IMR-90 (cell line): Measurements from ENCODE around the gene GP5. TPM values are rescaled to one million over a fixed set of nuclear protein-coding genes. Genes with fewer than 3 reads are reported as not detected.

Experiments
- ATAC-seq: fragments of 200-7000 bp; cut with Tn5 transposase; 2 replicates; pipeline ENCODE4 v1.9.1; 2020; ENCODE audit warnings: low read depth, mild to moderate bottlenecking, moderate library complexity
- BruUV-seq: library from RNA; stranded (reverse); fragments of 400-500 nt; replicated peaks from 2 replicates; lab custom pipeline; 2021; lab: Mats Ljungman, UMichigan
- CTCF ChIA-PET: fragments of 300-600 bp; formaldehyde crosslinking; extraction: SDS; loops from one replicate; lab custom pipeline; 2021; ENCODE audit warnings: antibody characterized with exemption; lab: Yijun Ruan, JAX
- POLR2A ChIA-PET: fragments of 300-600 bp; sonication (Branson Sonifier 250); formaldehyde crosslinking; loops from one replicate; lab custom pipeline; 2022; ENCODE audit warnings: antibody characterized with exemption; ENCODE audit not compliant: unreplicated experiment; lab: Charles Lee
- DNase-seq: peaks from one replicate; pipeline ENCODE4 v3.0.0; 2013
- H2AFZ ChIP-seq: replicated peaks from 2 replicates; pipeline ENCODE3; 2013; ENCODE audit warnings: low read length, mild to moderate bottlenecking; ENCODE audit not compliant: poor library complexity
- H2AK5ac ChIP-seq: 2 replicates; pipeline ENCODE4 v1.6.1; 2013; ENCODE audit warnings: low read depth, low read length, inconsistent platforms
- H2AK9ac ChIP-seq: replicated peaks from 2 replicates; pipeline ENCODE3; 2013; ENCODE audit warnings: mild to moderate bottlenecking, low read depth, low read length, moderate library complexity; ENCODE audit not compliant: poor library complexity
- H2BK120ac ChIP-seq: 2 replicates; pipeline ENCODE4 v1.6.1; 2013; ENCODE audit warnings: low read depth, low read length, inconsistent platforms
- H2BK15ac ChIP-seq: 3 replicates; pipeline ENCODE4 v1.6.1; 2013; ENCODE audit warnings: low read depth, low read length, inconsistent platforms
- H2BK20ac ChIP-seq: 2 replicates; pipeline ENCODE4 v1.6.1; 2013; ENCODE audit warnings: low read depth, mild to moderate bottlenecking, inconsistent platforms, low read length, moderate library complexity
- H2BK5ac ChIP-seq: 2 replicates; pipeline ENCODE4 v1.6.1; 2013; ENCODE audit warnings: mild to moderate bottlenecking, low read depth, low read length, inconsistent platforms; ENCODE audit not compliant: poor library complexity, severe bottlenecking
- H3K14ac ChIP-seq: replicated peaks from 2 replicates; pipeline ENCODE4 v1.6.1; 2013; ENCODE audit warnings: low read depth, low read length, inconsistent platforms
- H3K18ac ChIP-seq: 2 replicates; pipeline ENCODE4 v1.6.1; 2013; ENCODE audit warnings: low read depth, low read length, control low read depth
- H3K23ac ChIP-seq: 2 replicates; pipeline ENCODE4 v1.6.1; 2013; ENCODE audit warnings: low read depth, low read length, inconsistent platforms
- H3K27ac ChIP-seq: 2 replicates; pipeline ENCODE4 v1.5.1; 2013; ENCODE audit warnings: mild to moderate bottlenecking, control low read depth, low read length; ENCODE audit not compliant: insufficient read depth
- H3K27me3 ChIP-seq: 2 replicates; pipeline ENCODE4 v1.6.1; 2013; ENCODE audit warnings: low read length; ENCODE audit not compliant: control insufficient read depth, insufficient read depth
- H3K36me3 ChIP-seq: 2 replicates; pipeline ENCODE4 v1.6.1; 2013; ENCODE audit warnings: low read length, mixed read lengths; ENCODE audit not compliant: control insufficient read depth, insufficient read depth
- H3K4ac ChIP-seq: 2 replicates; pipeline ENCODE4 v1.6.1; 2013; ENCODE audit warnings: low read depth, low read length, inconsistent platforms
- H3K4me1 ChIP-seq: 2 replicates; pipeline ENCODE4 v1.6.1; 2013; ENCODE audit warnings: low read length, mixed read lengths; ENCODE audit not compliant: control insufficient read depth, insufficient read depth
- H3K4me2 ChIP-seq: 2 replicates; pipeline ENCODE4 v1.6.1; 2013; ENCODE audit warnings: low read depth, mild to moderate bottlenecking, control low read depth, low read length, moderate library complexity
- H3K4me3 ChIP-seq: 2 replicates; pipeline ENCODE4 v1.5.1; 2013; ENCODE audit warnings: low read depth, mild to moderate bottlenecking, control low read depth, low read length, moderate library complexity; ENCODE audit not compliant: insufficient read depth
- H3K56ac ChIP-seq: 2 replicates; pipeline ENCODE4 v1.6.1; 2013; ENCODE audit warnings: low read length, inconsistent platforms; ENCODE audit not compliant: insufficient read depth; ENCODE audit errors: extremely low read depth
- H3K79me1 ChIP-seq, 2 experiments: 2 replicates each; pipeline ENCODE4 v1.6.1; 2013; ENCODE audit warnings: low read length in 2 of 2, inconsistent platforms in 1 of 2, low read depth in 1 of 2
- H3K9ac ChIP-seq: 2 replicates; pipeline ENCODE4 v1.6.1; 2013; ENCODE audit warnings: low read depth, low read length, control low read depth
- H3K9me1 ChIP-seq: 2 replicates; pipeline ENCODE4 v1.6.1; 2013; ENCODE audit warnings: low read length, inconsistent platforms; ENCODE audit not compliant: insufficient read depth
- H3K9me3 ChIP-seq: 2 replicates; pipeline ENCODE4 v1.6.1; 2013; ENCODE audit warnings: low read length; ENCODE audit not compliant: control insufficient read depth, insufficient read depth
- H4K20me1 ChIP-seq: 2 replicates; pipeline ENCODE4 v1.6.1; 2013; ENCODE audit warnings: low read length, inconsistent platforms; ENCODE audit not compliant: insufficient read depth
- H4K5ac ChIP-seq: 2 replicates; pipeline ENCODE4 v1.6.1; 2013; ENCODE audit warnings: mild to moderate bottlenecking, low read depth, low read length, control low read depth
- H4K8ac ChIP-seq, 2 experiments: 2 replicates each; pipeline ENCODE4 v1.6.1; 2013; ENCODE audit warnings: low read depth in 2 of 2, low read length in 2 of 2, control low read depth in 1 of 2, inconsistent platforms in 1 of 2
- H4K91ac ChIP-seq: 2 replicates; pipeline ENCODE4 v1.6.1; 2013; ENCODE audit warnings: low read depth, low read length, inconsistent platforms; ENCODE audit not compliant: insufficient read depth
- BHLHE40 ChIP-seq: fragments of 150-350 bp; IDR thresholded peaks from 2 replicates; pipeline ENCODE4 v1.6.1; 2016; ENCODE audit warnings: mild to moderate bottlenecking, low read depth, low read length
- CEBPB ChIP-seq: IDR thresholded peaks from 2 replicates; pipeline ENCODE4 v1.6.1; 2012; ENCODE audit warnings: low read depth, low read length, improper control_type of control experiment
- MAZ ChIP-seq: IDR thresholded peaks from 2 replicates; pipeline ENCODE4 v1.6.1; 2012; ENCODE audit warnings: low read depth, mild to moderate bottlenecking, low read length, improper control_type of control experiment, moderate library complexity, borderline replicate concordance
- MXI1 ChIP-seq: IDR thresholded peaks from 2 replicates; pipeline ENCODE4 v1.6.1; 2012; ENCODE audit warnings: low read depth, mild to moderate bottlenecking, low read length, moderate library complexity, borderline replicate concordance
- NFE2L2 ChIP-seq: fragments of 150-350 bp; IDR thresholded peaks from 2 replicates; pipeline ENCODE4 v1.6.1; 2016; ENCODE audit warnings: low read depth, mild to moderate bottlenecking, low read length
- RCOR1 ChIP-seq: IDR thresholded peaks from 2 replicates; pipeline ENCODE4 v1.6.1; 2012; ENCODE audit warnings: mild to moderate bottlenecking, low read length, improper control_type of control experiment; ENCODE audit not compliant: insufficient replicate concordance
- WGBS, 2 experiments: methylation state at CpG; one replicate each; pipeline versions ENCODE4 v1.1.5 to v1.1.7; 2013; ENCODE audit warnings: missing lambda C conversion rate in 2 of 2; ENCODE audit not compliant: insufficient read length in 1 of 2; ENCODE audit errors: extremely low coverage in 2 of 2; 5-methylcytosine and 5-hydroxymethylcytosine counted together
- dilution Hi-C: fragments of 300-500 bp; cut with HindIII; formaldehyde crosslinking; loops from one replicate; pipeline ENCODE4 v1.14.3; 2018; ENCODE audit warnings: low sequenced_read_pairs; ENCODE audit not compliant: unreplicated experiment
- in situ Hi-C: fragments of 300-500 bp; cut with MboI; formaldehyde crosslinking; loops from 3 replicates; pipeline ENCODE4 v1.14.3; 2019; ENCODE audit warnings: low sequenced_read_pairs, inconsistent platforms, mixed read lengths
- intact Hi-C: fragments of 100-400 bp; cut with micrococcal nuclease; formaldehyde crosslinking; loops from 2 replicates; pipeline ENCODE4 v1.10.0; 2022
- polyA plus RNA-seq, 3 experiments: library from polyadenylated mRNA; depleted of rRNA; stranded (reverse); fragments of >200 nt; gene quantifications; 2 replicates each; pipeline ENCODE4 v1.2.3, GENCODE V29; 2012; ENCODE audit warnings: low replicate concordance in 1 of 3
- total RNA-seq: library from RNA; depleted of rRNA; stranded (reverse); fragments of >200 nt; gene quantifications from 2 replicates; pipeline ENCODE4 v1.2.3, GENCODE V29; 2012

Gene GP5
- total and polyA plus RNA-seq, 2 of the 4 experiments (the other 2 are of a cell fraction): under 0.01 to 0.12 TPM

- H4K20me1 ChIP-seq: no peaks in the 10 kb centered on the region
- no peak overlapping the region for H3K4me3 ChIP-seq
- H2BK5ac ChIP-seq: no peak overlapping the region
- H3K9ac ChIP-seq: no peak overlapping the region
- DNase-seq (no peak), ATAC-seq (no peak)
- in situ Hi-C loops (no loop called here), intact Hi-C loops (no loop called here), dilution Hi-C loops (no loop called here)
- peaks cover 38% of the 10 kb centered on the region for H3K27me3 ChIP-seq
- H3K4ac ChIP-seq: no peak overlapping the region
- no peak overlapping the region for H2BK15ac ChIP-seq
- no peak overlapping the region for H4K5ac ChIP-seq
- H2AK9ac ChIP-seq: peak overlapping the region; percentile 37
- ChIA-PET CTCF (no interaction called here), POLR2A (no interaction called here)
- H3K9me1 ChIP-seq: no peaks in the 10 kb centered on the region
- H3K23ac ChIP-seq: no peak overlapping the region
- no peak overlapping the region for H2AK5ac ChIP-seq
- no peak overlapping the region for H4K91ac ChIP-seq
- H3K27ac ChIP-seq: no peak overlapping the region
- no peak overlapping the region for H3K14ac ChIP-seq
- TF ChIP-seq CEBPB: no peak
- TF ChIP-seq NFE2L2: no peak
- no peak for TF ChIP-seq BHLHE40
- TF ChIP-seq MAZ: no peak
- no peak for TF ChIP-seq RCOR1
- TF ChIP-seq MXI1: no peak
- no peak overlapping the region for H2BK120ac ChIP-seq
- peak overlapping the region; percentile 51 for H2AFZ ChIP-seq
- no peaks in the 10 kb centered on the region for H3K79me1 ChIP-seq
- H3K9me3 ChIP-seq: no peaks in the 10 kb centered on the region
- H2BK20ac ChIP-seq: no peak overlapping the region
- H3K56ac ChIP-seq: no peak overlapping the region
- BruUV-seq: no TSS peak
- no peak overlapping the region for H3K4me2 ChIP-seq
- no peaks in the 10 kb centered on the region for H3K36me3 ChIP-seq
- no peaks in the 10 kb centered on the region for H3K4me1 ChIP-seq
- no peak overlapping the region for H3K18ac ChIP-seq
- no peak overlapping the region for H4K8ac ChIP-seq
- WGBS, 2 experiments: no CpG with 5 or more reads among the region's 12 CpGs
Observed at GRCh38 chr3:194384569-194385001, 14.5 kb downstream of the GP5 start.
